ENCODE results near the gene B3GALNT2.
"Not testable (repeated sequence)": the region's sequence is repeated elsewhere in the genome, so short reads cannot be mapped to it uniquely, and the experiment has no call there.

The B3GALNT2 gene

DNA sequence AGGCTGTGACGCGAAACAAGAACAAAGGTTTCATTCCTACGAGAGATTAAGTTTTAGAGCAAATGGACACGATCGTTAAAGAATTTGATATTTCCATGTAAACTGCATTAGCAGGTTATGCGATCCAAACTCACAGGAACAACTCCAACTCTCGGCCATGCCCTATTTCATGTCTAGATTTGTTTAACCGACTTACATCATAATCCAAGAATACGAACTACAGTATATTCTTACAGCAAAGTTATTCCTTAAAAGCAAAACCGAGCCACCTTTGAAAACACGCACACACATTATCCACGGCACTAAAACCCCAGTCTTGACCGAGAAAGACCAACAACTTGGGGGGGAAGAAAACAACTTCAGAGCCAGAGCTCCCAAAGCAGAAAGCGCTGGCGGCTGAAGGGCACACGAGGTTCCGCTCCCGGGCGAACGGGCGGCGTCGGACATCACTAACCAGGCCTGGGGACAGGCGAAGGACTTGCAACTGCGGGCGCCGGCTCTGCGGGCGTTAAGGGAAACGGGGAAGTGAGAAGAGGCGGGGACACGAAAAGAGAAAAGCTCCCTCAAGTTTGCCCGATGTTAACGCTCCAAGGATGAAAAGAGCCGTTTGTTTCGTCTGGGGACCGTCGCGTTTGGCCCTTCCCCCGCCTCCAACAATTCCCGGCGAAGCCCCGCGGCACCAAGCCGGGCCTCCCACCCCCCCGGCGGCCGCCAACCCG lies 690 bp downstream of the B3GALNT2 start:
- DNase-seq, result no peak

DNA sequence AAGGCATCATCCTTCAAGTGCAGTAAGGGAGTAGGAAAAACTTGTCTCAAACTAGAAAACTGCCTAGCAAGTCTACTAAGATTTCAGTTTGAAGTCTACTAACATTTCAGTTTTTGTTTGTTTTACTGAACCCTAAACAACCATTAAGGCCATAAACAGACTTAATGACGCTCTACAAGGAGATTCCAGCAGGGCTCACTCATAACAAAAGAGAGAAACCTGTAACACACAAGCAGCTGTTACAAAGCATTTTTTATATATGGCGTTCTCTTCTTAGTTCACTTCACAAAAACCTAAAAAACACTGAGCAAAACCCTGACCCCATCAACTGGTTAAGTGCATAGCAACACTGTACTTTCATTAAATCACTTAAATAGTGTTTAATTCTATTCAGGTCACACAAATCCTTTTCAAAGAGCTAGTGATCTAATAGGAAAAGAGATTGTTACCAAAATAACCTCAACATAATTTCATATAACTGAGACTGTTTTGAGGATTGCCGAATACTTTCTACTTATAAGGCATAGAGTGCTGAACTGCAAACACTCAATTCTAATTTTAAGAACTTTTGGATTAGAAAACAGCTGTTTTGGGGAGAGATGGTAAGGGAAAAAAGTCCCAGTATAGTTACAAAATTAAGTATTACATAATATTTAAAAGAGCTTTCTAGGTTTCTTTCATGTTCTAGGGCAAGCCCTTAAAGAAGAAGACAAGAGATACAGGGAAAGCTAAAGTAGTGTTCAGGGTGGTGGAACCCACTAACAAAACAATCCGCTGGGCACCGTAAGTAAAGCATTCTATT lies 1.4 kb downstream of the B3GALNT2 start:
- no peak for DNase-seq

DNA sequence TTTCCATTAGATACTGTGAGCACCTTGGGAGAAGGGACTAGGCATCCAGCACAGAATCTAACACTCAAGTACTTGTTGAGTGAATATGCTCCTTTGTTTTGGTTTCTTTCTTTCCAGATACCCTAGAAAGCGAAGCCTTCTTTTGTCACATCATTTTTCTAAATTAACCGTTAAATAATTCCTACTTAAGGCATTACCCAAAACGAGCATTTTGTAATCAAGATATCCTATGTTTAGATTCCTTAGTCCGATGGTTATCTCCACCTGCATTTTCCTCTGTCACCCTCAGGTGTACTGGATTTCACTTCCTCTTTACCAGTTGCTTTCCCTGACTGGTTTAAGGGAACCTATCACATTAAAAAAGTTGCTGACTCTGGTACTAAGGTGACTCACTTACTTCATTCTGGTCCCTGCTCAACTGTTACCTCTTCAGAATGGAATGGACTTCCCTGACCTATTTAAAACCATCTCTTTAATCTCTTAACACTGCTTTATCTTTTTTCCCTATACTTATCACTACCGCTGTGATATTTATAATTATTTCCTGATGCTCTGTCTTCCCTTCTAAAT lies 3.2 kb downstream of the B3GALNT2 start:
- DNase-seq, result no peak

DNA sequence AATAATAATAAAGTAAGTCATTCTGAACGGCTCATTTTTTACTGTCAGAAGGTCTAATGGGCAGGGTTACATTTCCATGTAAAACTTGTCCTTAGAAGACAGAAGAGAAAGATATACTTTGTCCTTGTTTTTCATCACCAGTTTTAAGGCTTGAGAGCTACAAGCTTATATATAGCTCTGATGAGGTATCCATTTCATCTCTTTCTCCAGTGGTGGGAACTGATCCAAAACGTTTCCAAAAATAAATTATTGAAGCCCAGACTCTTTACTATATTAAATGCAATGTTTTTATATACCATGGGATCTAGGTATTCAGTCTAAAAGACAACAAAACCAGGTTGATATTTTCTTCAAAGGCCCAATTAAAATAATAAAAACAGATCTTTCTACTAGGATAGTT lies 8.7 kb downstream of the B3GALNT2 start:
- no peak for DNase-seq

DNA sequence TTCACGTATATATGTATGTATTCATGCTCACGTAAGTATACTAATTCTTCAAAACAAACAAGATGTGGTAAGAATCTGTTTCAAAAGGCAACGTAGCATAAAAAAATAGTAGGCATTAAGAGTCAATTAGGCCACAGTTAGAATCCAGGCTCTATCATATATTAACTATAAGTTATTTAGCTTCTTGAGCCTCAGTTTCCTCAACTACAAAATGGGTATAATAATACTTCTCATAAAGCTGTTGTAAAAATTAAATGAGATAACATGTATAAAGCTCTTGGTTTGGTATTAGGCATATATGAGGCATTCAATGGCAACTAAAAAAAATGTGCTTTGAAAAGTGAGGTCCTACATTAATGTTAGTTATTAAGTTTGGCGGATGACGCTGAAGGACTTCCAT lies 9.2 kb downstream of the B3GALNT2 start:
- no peak for DNase-seq

DNA sequence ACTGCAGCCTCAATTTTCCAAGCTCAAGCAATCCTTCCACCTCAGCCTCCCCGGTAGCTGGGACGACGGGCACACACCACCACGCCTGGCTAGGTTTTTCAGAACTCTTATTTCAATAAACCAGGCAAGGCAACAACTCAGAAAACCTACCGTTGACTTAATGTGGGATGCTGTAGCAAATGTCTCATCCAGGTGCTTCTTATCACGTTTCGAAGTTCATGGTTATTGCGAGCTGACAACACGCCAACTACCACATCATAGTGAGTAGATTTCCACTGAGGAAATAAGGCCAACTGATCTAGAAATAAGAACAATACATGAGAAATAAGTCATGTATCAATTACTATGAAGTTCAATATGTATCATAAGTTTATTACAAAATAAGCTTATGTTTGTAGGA lies 9.7 kb downstream of the B3GALNT2 start:
- DNase-seq, result no peak

DNA sequence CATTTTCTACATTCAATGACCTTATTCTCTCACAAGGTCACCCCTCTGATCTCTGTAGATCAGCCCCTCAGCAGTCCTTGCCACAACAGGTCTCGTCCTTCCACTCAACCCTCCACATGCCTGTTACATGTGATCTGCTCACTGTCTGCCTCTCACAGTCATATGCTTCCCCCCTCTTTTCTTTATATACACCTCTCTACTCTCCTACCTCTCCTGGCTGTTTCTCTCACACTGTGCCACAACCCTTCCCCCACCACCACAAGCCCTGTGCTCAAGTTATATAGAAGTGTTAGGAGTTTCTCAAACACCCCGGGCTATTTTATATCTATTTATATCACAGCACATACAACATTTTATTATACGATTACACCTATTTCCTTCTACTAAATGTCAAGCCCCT lies 12.6 kb downstream of the B3GALNT2 start:
- no peak for DNase-seq

DNA sequence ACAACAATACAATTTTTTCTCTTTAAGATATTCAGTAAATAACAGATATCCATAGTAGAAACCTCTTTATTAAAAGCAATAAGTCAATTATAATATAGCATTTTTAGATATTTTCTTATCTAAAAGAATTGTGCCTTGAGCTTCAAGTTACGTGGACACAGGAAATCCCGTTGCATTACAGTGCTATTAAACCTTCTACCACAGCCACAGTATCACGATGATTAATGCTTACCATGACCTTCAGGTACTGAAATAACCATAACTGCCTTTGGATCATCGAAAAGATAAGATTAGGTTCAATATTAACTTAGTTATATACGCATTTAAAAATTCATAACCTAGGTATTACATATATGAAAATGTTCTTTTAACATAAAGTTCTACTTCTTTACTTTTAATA lies 17.9 kb downstream of the B3GALNT2 start:
- no peak for DNase-seq

DNA sequence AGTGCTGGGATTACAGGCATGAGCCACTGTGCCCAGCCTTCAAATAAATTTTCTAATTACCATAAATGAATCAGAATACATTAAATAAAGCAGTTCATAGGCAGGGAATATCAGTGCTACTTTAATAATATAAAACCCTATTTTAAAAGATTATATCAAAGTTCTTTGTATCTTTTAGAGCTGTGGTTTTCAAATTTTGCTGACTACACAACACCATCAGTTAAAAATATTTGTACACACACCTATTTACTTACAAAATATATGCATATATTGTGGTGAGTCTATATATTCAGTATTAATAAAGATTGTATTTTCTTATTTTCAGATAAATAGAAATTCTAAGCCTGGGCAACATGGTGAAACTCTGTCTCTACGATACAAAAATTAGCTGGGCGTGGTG lies 18.7 kb downstream of the B3GALNT2 start:
- no peak for DNase-seq

DNA sequence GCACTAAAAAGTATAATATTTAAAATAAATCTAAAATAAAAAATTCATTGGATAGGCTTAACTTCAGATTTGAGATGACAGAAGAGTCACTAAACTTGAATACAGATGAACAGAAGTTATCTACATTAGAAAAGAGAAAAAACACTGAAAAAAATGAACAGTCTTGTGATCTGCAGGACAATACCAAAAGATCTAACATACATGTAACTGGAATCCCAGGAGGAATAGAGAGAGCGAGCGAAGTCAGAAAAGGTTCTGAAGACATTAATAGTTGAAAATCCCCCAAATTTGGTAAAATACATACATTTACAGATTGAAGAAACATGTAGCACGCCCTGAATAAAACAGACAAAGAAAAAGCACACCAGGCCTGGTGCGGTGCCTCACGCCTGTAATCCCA lies 21.2 kb downstream of the B3GALNT2 start:
- no peak for DNase-seq

DNA sequence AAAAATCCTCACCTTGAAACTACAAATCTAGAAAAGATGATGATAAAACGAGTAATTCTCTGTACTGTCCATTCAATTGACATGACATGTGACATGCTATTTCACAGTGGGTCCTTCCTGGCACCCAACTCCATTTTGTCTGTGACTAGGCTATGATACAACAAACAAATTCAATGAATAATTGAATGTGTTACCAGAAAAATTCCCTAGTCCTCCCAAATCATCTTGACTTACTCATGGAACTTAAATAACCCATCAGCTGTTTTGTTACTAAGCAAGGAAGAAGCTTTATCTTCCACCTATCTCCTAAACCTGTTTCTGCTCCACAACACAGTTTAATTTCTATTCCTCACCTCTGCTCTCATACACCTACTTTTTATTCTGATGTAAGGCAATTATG lies 30.4 kb downstream of the B3GALNT2 start:
- DNase-seq, result no peak

DNA sequence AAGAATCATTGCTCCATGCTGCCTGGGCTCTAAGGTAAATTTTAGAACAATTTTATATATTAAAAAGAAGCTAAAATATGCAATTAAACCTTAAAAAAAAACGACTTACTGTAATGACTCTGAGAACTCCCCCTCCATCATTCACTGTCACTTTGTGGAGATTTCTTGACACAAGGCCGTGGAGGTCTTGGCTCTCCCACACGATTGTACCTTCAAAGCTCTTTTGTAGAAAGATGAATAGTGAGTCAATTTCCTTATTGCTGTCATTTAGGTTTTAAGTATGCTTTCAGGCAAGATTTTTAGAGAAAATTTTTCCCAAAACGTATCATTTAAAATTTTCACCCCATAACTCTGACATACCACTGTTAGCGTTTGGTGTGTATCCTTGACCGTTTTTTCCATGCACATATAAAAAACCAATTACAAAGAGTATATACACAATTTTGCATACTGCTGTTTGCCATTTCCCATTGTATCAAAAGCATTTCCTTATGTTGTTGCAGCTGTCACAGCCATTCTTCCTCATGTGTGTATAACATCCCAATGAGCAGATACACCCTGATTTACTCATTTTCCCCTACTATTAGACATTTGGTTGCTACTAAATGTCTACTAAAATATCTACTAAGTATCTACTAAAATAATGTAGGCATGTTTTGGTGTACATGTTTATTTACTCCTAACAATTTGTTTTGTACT lies 33.4 kb downstream of the B3GALNT2 start:
- DNase-seq, result no peak

DNA sequence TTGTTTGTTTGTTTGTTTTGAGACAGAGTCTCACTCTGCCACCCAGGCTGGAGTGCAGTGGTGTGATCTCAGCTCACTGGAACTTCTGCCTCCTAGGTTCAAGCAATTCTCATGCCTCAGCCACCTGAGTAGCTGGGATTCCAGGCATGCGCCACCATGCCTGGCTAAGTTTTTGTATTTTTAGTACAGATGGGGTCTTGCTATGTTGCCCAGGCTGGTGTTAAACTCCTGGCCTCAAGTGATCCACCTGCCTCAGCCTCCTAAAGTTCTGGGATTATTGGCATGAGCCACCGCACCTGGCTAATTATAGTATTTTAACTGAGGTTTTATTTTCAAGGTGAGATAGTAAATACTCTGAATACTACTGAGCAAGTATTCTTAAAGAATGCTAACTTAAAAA lies 34.4 kb downstream of the B3GALNT2 start:
- DNase-seq, result not testable (repeated sequence)

DNA sequence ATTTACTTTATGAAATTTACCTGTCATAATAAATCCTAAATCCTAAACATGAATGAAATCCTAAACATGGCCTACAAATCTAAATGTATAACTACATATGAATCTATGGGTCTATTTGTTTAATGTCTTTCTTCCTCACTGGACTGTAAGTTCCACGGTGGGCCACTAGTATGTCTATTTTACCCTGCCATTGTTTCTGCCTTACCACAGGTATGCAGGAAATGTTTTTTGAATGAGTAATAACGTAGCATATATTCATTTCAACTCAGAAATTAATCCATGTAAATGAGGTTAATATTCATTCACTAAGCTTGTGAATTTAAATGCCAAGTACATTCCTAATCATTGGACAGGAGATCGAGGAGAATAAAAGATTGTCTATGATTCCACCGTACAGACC lies 35.3 kb downstream of the B3GALNT2 start:
- no peak for DNase-seq

DNA sequence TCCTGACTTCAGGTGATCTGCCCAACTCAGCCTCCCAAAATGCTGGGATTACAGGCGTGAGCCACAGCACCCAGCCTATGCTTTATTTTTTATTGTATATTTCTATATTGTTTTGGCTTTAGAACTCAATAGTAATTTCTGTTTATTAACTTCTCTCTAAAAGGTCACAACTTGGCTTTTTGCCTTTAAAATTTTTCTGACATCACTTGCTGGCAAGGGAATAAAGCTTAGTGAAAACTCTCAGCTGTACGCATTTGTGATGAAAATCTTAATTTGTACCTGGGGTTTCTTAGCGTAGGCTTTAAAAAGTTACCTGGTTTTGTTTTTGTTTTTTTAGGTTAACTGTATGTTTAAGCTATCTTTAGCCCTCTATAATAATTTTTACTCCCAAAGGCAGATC lies 36.2 kb downstream of the B3GALNT2 start:
- DNase-seq, result no peak

DNA sequence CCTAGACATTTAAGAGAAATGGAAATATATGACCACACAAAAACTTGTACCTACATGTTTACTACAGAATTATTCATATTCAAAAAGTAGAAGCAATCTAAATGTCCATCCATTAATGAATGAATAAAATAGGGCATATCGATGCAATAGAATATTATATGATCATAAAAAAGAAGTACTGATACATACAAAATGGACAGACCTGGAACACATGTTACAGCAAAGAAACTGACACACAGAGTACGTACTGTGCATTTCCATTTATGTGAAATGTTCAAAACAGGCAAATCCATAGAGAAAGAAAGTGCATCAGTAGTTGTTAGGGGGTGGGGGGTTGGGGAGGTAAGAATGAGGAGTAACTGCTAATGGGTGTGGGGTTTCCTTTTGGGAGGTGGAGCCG lies 39.2 kb downstream of the B3GALNT2 start:
- DNase-seq, result no peak

DNA sequence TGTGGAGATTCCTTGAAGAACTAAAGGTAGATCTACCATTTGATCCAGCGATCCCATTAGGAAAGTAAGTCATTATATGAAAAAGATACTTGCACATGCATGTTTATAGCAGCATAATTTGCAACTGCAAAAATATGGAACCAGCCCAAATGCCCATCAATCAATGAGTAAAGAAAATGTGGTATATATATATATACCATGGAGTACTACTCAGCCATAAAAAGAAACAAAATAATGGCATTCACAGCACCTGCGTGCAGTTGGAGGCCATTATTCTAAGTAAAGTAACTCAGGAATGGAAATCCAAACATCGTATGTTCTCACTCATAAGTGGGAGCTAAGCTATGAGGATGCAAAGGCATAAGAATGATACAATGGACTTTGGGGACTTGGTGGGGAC lies 41.4 kb downstream of the B3GALNT2 start:
- not testable (repeated sequence) for DNase-seq

DNA sequence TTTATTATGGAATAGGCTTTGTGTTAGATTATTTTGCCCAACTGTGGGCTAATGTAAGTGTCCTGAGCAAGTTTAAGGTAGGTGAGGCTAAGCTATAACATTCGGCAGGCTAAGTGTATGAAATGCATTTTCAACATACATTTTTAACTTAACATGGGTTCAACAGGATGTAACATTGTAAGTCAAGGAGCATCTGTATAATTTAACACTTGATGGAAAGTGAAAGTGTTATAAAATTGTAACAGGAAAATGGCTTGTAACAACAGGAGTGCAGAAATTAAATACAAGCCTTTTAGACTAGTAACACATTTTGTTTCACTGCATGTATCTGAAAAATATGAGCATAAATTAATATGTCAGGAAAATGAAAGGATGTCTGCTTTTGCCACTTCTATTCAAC lies 42.3 kb downstream of the B3GALNT2 start:
- DNase-seq, result no peak

DNA sequence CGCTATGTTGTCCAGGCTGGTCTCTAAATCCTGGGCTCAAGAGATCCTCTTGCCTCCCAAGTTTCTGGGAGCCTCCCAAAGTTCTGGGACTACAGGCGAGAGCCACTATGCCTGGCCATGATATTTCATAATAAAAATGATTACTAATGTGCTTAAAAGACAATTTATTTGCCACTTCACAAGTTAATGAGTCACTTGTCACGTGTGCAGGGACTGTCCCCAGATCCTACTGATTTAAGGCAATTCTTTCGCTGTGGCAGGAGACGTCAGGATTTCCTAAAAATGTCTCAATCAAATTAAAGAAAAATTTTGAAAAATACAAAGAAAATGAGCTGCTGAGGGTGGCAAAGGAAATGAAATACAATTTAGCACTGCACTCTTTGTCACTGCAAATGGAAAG lies 43.5 kb downstream of the B3GALNT2 start:
- no peak for DNase-seq

DNA sequence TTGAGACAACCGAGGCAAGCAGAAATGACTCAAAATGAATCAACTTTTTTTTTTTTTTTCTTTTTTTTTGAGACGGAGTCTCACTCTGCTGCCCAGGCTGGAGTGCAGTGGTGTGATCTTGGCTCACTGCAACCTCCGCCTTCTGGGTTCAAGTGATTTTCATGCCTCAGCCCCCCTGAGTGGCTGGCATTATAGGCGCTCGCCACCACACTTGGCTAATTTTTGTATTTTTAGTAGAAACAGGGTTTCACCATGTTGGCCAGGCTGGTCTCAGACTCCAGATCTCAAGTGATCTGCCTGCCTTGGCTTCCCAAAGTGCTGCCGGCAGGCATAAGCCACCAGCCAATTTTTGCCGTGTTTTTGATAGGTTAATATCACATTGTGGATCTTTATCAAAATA lies 46.4 kb downstream of the B3GALNT2 start:
- not testable (repeated sequence) for DNase-seq

DNA sequence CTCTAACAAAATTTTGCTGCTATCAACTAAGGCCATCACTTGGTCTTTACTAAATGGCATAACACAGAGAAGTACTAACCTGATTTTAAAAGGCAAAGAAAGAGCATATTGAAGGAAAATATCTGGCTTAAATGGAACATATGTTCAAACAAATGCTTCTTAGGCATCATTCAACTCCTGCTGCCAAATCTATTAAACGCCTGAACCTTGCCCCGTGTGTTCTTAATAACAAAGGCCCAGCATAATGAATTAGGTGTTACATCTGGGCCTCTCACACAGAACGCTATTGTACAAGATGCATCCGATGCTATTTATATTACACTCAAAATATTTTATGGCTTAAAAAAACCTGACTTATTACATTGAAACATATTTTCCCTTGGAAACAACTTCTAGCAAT lies 48.4 kb downstream of the B3GALNT2 start:
- DNase-seq, result no peak

DNA sequence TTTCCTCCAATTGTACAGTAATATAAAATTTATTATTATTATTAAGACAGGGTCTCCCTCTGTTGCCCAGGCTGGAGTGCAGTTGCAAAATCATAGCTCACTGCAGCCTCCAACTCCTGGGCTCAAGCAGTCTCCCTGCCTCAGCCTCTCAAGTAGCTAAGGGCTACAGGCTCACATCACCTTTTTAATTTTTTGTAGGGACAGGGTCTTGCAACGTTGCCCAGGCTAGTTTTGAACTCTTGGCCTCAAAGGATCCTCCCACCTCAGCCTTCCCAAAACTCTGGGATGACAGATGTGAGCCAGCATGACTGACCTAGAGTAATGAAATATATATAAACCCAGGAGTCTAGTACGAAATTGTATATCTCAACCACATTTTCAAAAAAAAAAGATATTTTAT lies 49.2 kb downstream of the B3GALNT2 start:
- no peak for DNase-seq

DNA sequence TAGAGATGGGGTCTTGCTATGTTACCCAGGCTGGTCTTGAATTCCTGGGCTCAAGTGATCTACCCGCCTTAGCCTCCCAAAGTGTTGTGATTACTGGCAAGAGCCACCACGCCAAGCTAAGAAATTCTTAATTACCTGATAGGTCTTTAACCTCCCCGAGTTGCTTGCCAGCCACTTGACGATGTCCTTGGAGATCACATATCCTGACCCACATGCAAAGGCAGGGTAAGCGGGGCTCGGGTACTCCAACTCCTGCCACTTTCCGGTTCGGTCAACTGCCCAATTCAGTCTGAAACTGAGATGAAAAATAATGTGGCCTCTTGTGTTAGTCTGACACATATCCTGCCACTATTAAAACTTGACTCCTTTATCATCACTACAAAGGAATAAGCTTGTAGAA lies 50.2 kb downstream of the B3GALNT2 start:
- no peak for DNase-seq

Measured in activated naive CD4-positive, alpha-beta T cell treated with anti-CD3 and anti-CD28 coated beads, Interleukin-2, amount 50 U/mL, for 16 hours (primary cell).